ENCODE measurements around the gene URB2.
"Not testable (repeated sequence)": the region's sequence is repeated elsewhere in the genome, so short reads cannot be mapped to it uniquely, and the experiment has no call there.

Gene URB2

DNA sequence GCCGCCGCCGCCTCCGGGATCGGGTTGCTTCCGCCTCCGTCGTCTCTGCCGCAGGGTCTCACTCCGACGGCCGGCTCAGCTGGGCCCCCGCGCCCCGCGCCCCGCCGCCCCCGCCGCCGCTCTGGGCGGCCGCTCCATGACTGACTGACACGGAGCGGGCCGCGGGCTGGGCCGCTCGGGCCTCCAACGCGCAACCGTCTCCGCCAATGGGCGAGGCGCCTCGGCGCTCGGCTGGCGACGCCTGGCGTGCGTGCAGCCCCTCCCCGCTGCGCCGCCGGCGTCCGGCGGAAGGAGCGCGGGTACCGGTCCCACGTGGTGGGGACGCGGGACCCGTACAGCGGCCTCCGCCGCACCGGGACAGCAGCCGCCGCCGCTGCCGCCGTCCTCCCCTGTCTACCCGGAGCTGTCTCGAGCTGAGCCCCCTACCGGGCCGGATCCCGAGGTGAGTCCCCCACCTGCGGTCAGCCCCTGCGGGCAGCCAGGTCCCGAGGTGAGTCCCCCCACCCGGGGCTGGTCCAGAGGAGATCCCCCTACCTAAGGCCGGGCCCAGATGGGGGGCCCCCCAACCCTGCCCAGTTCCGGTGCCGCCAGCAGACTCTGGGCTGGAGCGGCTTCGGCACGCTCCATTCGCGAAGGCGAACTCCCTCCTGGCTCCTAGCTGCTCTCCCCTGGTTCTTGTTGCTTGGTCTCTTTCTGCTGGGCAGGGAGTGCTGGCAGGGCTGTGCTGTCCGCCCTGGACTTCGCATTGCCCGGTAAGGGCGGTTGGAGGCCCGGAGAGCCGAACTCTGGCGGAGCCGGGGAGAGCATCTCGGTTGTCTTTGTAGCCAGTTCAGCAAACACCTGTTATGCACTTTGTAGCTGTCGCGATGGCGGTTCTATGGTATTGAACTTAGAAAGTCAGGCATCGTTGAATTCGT is at the start of gene URB2, which contains the start of gene TAF5L:
Gene URB2, plus strand, starts transcription at position 333 of the 917 bp plus-strand sequence. CDS start 1,387 bp downstream, outside the sequence.
Gene TAF5L, minus strand, starts transcription at position 208 of the 917 bp plus-strand sequence. CDS start 11,640 bp downstream, outside the sequence.
- peak; percentile 70 to 84 (median 78) for DNase-seq (ENCODE audit: low read depth in 3 of 3)

DNA sequence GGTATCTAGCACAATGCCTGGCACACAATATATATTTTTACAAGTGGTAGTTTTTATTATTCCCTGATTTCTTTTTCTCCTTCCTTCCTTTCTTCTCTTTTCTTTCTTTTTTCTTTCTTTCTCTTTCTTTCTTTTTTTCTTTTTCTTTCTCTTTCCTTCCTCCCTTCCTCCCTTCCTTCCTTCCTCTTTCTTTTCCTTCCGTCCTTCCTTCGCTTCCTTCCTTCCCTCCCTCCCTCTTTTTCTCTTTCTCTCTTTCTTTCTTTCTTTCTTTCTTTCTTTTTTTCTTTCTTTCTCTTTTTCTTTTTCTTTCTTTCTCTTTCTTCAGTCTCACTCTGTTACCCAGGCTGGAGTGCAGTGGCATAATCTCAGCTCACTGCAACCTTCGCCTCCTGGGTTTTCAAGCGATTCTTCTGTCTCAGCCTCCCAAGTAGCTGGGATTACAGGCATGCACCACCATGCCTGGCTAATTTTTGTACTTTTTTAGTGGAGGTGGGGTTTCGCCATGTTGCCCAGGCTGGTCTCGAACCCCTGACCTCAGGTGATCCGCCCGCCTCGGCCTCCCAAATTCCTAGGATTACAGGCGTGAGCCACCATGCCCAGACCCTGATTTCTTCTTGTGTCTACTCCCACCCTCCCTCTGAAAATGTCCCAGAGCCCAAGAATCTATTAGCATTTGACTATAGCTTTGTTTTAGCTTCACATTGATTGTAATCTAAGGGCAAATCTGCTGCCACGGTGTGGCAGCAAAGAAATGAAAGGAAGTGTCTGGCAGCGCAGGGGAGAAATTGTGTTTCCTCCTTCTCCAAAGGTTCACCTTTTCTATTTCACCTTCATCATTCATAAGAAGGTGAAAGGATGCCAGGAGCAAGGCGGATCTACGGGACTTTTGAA is 47.6 kb upstream of the URB2 start:
- no peak for DNase-seq (ENCODE audit: low read depth in 3 of 3)

DNA sequence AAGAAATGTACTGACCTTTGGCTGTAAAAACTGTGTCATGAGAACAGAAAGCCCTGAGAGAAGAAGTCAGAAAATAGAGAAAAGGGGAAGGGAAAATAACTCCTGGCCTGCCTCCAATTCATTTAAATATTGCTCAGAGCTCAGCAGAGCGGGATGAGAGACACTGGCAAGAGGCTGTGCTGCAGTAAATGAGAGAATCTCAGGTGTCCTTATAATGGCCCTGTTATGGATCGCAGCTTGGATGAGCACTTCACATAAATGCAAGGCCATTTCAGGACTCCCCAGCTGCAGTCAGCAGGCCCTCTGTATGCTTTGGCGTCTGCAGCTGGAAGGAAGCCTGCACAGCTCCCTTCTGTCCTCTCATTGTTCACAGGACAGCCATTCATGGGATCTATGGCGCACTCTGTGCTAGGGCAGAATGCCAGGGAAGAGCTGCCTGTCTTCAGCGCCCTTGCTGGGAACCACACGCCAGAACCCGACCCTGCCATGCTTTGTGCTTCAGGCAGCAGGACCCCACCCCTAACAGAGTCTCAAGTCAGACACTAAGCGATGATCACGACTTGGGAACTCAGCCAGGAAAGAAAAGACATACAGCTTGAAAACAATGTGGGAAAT is 46.9 kb upstream of the URB2 start:
- DNase-seq (ENCODE audit: low read depth in 3 of 3), result no peak

DNA sequence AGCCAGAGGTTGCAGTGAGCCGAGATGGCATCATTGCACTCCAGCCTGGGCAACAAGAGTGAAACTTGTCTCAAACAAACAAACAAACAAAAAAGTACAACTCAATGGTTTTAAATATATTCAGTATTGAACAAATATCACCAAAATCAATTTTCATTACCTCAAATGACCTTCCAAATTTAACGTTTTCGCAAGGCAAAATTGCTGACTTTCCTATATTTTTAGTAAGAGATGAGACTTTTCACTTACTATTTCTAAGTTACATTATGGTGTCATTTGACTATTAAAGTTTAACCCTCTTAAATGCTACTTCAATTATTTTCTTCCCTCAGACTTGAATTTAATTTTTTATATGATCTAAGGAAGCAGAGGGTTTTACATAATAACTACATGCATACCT is 44.6 kb upstream of the URB2 start:
- DNase-seq (ENCODE audit: low read depth in 3 of 3), result no peak

DNA sequence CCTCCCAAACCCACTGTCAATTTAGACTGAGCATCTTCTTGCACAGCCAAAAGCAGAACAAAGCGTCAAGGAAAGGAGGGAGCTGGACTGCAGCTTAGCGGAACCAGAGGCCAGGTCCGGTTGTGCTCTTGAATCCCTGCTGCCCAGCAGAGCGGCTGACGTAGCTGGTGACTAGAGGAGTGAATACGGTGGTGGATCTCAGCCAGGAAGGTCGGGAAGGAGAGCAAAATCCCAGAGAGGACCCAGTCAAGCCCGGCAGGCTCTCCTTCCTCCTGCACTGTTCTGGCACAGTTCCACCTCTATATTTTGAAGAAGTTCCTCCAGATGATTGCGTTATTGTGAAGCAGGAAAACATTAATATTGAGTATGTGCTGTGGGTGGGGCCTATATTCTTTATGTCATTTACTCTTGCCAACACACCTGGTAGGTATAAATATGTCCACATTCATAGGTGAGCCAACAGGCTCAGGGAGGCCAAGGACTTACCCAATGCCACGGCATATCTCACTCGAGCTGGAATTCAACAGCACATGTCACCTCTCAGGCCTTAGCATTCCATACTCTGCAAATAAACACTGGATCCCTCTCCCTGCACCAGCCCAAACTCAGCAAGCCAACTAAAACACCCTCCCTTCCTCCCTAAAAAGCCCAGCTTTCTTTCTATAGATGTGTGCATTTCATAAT is 43.9 kb upstream of the URB2 start:
- no peak for DNase-seq (ENCODE audit: low read depth in 3 of 3)

DNA sequence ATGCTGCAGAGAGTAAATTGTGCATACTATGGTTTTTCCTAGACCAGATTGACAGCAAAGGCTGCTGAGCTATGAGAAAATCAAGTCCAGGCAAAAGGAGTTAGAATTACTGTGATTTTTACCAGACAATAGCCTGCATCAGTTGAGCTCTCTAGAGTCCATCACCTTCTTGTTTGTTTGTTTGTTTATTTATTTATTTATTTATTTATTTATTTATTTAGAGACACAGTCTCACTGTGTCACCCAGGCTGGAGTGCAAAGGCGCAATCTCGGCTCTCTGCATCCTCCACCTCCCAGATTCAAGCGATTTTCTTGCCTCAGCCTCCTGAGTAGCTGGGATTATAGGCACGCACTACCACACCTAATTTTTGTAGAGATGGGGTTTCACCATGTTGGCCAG is 43.3 kb upstream of the URB2 start:
- no peak for DNase-seq (ENCODE audit: low read depth in 3 of 3)

DNA sequence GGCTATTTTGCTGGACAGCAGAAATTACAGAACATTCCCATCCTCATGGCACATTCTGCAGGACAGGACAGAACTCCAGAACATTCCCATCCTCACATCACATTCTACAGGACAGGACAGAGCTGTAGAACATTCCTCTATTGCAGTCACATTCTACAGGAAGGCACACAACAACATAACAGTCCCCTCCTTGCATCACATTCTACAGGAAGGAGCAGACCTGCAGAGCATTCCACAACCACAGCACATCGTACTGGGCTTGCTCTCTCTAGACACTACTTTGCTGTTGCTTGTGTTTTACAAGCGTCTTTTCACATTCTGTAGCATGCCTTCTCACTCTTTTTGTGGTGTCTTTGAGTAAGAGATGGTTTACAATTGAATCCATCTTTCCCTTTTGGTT is 40.7 kb upstream of the URB2 start:
- DNase-seq (ENCODE audit: low read depth in 3 of 3), result no peak

DNA sequence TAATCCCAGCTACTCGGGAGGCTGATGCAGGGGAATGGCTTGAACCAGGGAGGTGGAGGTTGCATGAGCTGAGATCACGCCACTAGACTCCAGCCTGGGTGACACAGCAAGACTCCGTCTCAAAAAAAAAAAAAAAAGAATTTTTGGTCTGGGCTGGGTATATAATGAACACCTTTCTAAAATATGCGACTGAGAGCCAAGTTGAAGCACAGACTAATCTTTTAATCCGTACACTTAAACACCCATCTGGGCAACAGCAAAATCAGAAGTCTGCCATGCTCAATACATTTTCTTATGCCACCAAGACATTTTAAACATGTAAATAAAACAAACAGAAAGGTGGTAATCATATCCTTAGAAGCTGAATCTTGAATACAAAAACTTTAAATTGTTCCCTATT is 35.9 kb upstream of the URB2 start:
- no peak for DNase-seq (ENCODE audit: low read depth in 3 of 3)

DNA sequence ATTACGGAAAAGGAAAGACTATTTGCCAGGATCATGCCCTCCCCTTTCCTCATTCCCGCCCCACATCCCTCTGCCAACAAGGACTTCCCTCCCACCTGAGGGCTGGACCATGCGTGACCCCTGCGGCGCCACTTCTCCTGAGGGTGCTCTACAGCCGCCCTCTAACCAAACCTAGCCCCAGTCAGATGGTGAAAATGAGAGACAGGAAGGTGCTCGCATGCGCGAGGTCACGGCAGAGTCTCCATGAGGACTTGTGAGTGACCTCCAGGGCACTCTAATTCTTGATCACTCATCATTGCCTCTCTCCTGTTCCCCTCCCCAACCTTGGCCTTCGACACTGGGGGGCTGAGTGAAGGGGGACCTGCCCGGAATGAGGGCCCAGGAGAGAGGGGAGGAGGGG is 32.2 kb upstream of the URB2 start:
- DNase-seq (ENCODE audit: low read depth in 3 of 3), result no peak

DNA sequence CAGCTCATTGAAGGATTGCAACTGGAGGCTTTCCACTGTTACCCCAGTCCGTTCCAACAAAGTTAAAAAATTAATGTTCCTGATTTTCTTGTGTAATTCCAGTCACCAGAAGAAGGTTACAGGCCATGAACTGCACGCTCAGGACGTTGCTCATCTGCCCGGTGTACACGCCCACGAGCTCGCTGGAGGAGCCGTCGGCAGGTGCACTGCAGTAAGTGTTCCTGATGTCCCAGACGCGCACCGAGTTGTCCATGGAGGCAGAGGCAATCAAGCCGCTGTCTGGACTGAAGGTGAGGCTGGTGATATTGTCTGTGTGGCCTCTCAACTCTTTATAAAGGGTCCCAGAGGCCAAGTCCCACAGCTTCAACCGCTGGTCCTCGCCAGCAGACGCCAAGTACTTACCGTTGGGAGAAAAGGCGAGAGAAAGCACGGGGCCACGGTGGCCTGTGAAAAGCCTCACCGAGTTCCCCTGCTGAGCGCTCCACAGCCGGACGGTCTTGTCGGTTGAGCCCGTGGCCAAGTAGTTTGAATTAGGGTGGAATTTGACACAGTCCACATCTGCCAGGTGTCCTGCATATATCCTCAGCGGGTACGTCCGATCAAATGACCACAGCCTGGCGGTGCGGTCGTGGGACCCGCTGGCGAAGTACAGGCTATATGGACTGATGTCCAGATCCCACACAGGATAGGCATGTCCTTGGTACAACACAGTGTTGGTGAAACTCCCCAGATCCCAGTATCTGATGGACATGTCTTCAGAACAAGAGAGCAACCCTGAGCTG is 31.6 kb upstream of the URB2 start:
- DNase-seq (ENCODE audit: low read depth in 3 of 3), result no peak

DNA sequence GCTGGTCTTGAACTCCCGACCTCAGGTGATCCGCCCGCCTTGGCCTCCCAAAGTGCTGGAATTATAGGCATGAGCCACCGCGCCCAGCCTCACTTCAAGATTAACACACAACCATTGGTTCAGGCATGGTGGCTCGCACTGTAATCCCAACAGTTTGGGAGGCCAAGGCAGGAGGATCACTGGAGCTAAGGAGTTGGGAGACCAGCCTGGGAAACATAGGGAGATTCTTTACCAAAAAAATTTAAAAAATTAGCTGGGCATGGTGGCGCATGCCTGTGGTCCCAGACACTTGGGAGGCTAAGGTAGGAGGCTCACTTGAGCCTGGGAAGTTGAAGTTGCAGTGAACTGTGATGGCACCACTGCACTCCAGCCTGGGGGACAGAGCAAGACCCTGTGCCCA is 30.2 kb upstream of the URB2 start:
- DNase-seq (ENCODE audit: low read depth in 3 of 3), result not testable (repeated sequence)

DNA sequence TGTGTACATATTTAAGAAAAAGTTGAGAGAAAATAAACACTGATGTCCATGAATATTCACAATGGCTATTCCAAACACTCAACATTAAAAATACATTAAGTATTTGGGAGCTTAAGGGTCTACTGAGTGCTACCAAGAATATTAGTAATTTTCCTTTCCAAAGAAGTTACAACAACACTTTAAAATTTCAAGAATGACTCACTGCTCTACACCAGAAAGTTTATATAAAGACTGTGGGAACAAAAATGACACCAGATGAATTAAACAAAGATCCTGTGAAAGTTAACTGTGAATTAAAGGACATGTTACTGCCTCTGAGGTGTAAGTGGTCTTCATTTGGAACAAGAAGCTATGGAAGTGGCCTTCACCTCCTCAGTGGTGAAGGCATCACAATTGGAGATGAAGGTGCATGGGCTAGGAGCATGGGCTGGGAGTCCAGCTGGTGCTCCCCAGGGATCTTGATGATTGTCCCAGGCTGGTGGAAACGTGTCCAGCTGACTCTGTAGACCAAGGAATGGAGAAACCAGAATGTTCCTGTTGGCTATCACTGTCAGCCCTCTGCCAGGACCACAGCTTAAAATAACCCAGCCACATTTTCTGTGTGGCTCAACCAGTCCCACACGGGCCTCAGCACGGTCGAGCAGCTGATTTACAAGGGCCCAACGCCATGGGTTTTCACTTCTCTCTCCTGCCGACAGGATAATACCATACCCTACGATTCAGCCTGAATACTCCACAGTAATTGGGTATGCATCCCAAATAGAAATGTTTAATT is 28.9 kb upstream of the URB2 start:
- DNase-seq (ENCODE audit: low read depth in 3 of 3), result no peak

DNA sequence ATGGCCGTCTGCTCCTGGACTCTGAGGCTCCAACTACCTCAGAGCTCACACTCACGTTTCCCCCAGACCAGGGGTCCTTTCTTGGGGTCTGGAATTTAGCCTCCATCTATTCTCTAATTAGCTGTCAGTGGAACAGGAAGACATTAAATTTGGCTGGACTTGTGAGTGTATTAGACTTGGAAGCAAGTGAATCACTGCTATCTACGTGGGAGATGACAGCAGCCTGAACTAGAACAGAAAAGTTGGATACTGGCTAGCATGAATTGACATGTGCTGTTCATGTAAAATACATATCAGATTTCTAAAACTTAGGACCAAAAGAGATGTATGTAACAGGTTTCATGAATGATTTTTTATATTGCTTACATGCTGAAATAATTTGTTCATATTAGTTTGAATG is 28.2 kb upstream of the URB2 start:
- DNase-seq (ENCODE audit: low read depth in 3 of 3), result no peak

DNA sequence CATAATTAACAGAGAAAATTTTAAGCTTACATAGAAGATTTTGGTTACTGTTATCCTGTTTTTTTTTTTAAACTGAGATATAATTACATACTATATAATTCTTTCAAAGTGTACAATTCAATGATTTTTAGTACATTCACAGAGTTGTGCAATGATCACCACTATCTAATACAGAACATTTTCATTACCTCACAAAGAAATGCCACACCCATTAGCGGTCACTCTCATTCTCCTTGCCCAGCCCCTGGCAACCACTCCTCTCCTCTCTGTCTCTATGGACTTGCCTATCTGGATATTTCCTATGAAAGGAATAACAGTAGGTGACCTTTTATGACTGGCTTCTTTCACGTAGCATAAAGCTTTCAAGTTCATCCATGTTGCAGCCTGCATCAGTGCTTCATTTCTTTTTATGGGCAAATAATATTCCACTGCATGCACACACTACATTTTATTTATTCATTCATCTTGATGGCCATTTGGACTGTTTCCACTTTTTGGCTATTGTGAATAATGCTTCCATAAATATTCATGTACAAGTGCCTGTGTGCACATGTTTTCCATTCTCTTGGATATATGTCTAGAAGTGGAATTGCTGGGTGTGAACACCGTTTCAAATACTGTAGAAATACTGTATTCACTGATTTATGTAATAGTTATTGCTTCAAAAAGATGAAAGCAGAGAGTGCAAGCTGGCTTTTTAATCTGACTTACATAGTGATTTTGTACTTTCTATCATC is 26.7 kb upstream of the URB2 start:
- DNase-seq (ENCODE audit: low read depth in 3 of 3), result no peak

DNA sequence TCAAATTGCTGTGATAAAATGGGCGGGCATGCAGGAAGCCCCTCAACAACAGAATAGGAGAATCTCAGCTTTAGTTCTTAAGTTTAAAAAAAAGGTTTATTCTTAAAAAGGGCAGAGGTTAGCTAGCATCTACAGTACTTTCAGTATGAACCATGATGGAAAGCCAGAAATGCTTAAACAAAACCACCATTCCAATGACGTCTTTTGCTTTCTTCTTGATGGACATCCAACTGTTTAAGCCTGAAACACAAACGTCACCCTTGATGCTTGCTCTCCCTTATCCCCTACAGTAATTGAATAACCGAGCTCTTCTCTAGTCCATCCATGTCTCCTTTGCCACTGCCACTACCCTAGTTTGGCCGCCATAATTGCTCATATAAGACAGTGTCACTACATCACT is 25.8 kb upstream of the URB2 start:
- DNase-seq (ENCODE audit: low read depth in 3 of 3), result no peak

DNA sequence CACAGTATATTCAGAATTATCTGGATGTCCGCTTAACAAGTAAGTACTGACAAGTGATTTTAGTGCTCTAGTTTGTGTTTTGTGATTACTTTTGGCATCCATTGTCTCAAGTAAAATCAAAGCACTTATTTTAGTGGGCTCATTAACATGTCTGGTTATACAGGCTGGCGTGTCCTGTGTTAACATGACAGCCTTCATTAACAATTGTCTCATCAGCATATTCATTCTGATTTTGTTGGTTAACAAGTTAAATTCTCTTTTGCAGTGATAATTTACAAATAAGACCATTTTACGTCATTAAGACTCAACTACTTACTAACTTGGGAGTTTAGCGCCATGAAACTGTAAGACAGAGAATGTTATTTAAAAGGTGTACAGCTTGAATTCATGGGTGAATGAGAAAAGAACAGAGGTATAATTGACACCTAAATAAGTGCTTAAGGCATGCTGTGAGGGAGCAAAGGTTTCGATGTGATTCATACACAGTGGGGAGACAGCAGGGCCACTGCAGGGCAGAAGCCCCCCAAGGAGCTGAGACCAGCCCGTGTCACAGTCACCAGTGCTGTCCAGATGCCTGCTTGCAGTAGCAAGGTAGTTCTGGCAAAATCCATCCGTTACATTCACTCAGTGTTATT is 22.6 kb upstream of the URB2 start:
- DNase-seq (ENCODE audit: low read depth in 3 of 3), result no peak

DNA sequence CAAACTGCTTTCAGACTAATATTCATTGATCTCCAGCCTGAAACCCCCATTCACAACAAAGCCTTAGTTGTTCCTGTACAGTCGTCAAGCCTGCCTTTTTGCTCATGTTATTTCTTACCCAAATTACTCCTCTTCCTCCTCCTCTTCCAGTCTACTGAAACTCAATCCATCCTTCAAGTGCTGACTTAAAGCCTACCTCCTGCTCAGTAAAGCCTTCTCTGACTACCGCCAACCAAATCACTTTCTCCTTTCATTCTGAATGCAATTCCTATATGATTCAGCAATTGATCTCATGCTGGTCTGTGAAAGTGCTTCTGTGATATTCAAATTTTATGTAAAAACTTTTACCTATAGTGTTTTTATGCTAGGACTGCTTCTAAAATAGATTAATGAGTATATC is 18.7 kb upstream of the URB2 start:
- no peak for DNase-seq (ENCODE audit: low read depth in 3 of 3)

DNA sequence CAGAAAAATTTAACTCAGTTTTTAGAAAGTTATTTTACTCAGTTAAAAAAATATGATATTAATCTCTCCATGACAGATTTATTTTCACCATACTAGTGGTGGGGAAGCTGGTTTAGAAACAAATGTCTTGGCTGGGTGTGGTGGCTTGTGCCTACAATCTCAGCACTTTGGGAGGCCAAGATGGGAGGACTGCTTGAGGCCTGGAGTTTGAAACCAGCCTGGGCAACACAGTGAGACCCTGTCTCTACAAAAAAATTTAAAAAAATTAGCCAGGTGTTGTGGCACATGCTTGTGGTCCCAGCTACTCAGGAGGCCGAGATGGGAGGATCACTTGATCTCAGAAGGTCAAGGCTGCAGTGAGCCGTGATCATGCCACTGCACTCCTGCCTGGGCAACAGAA is 17.5 kb upstream of the URB2 start:
- DNase-seq (ENCODE audit: low read depth in 3 of 3), result no peak

DNA sequence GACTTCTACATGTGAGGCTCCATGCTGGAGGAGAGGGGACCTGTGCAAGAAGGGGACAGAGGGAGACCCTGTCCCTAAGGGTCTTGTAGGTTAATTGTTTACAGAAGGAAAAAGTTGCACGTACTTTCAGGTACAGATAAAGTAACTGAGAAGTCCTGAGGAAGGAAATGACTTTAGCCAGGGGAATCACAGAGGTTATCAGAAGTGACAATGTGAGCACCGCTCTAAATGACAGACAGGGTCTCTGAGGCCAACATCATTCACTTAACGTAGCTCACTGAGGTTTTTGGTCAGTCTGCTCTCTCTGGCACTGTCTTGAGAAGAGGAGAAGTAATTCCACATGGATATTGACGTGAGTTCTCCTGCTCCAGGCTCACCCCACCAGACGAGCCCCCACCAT is 12.1 kb upstream of the URB2 start:
- no peak for DNase-seq (ENCODE audit: low read depth in 3 of 3)
